GM13977 (cell line): ENCODE measurements around the gene TTC9B.
A peak's percentile ranks its signal among the peaks of the same experiment; 100 is the strongest.

Experiments
- DNase-seq: peaks from one replicate; pipeline ENCODE4 v3.0.0; 2012; ENCODE audit warnings: low spot score
- in situ Hi-C: fragments of 300-500 bp; cut with MboI; formaldehyde crosslinking; loops from one replicate; pipeline ENCODE4 v1.12.0; 2022; ENCODE audit warnings: low sequenced_read_pairs, low pct_unique_long_range_greater_than_20kb, mixed read lengths, inconsistent platforms; ENCODE audit not compliant: unreplicated experiment
- TF ChIP-seq, protein P1 (sequence below): IDR thresholded peaks from 2 replicates; pipeline ENCODE4 v1.5.1; 2012; ENCODE audit warnings: mild to moderate bottlenecking, control low read depth; ENCODE audit not compliant: insufficient read depth; ENCODE audit errors: extremely low read depth, missing control alignments

Gene TTC9B

GRCh38 chr19:40200341-40201099 is 17.7 kb downstream of the TTC9B start:
- TF ChIP-seq, protein P1, sequence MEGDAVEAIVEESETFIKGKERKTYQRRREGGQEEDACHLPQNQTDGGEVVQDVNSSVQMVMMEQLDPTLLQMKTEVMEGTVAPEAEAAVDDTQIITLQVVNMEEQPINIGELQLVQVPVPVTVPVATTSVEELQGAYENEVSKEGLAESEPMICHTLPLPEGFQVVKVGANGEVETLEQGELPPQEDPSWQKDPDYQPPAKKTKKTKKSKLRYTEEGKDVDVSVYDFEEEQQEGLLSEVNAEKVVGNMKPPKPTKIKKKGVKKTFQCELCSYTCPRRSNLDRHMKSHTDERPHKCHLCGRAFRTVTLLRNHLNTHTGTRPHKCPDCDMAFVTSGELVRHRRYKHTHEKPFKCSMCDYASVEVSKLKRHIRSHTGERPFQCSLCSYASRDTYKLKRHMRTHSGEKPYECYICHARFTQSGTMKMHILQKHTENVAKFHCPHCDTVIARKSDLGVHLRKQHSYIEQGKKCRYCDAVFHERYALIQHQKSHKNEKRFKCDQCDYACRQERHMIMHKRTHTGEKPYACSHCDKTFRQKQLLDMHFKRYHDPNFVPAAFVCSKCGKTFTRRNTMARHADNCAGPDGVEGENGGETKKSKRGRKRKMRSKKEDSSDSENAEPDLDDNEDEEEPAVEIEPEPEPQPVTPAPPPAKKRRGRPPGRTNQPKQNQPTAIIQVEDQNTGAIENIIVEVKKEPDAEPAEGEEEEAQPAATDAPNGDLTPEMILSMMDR = no peak
- in situ Hi-C loops = no loop called here
- DNase-seq = peak; percentile 14

DNA sequence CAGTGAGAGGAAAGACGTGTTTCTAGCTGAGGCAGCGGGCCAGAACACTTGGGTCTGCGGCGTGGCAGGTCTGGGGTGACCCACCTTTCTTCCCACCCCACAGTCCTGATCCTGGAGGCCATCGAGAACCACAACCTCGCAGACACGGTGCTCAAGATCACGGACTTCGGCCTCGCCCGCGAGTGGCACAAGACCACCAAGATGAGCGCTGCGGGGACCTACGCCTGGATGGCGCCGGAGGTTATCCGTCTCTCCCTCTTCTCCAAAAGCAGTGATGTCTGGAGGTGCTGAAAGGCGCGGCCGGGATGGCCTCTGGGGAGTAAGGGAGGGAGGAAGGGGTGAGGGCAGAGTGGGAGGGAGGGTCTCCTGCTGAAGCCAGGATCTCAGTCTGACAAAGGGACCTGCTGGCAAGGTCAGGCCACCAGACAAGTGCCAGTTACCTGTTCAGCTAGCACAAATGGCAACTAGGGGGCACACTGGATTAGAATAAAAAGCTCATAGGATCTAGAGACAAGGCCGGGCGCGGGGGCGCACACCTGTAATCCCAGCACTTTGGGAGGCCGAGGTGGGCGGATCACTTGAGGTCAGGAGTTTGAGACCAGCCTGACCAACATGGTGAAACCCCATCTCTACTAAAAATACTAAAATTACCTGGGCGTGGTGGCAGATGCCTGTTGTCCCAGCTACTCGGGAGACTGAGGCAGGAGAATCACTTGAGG is 19.8 kb downstream of the TTC9B start:
- in situ Hi-C loops = no loop called here
- DNase-seq = no peak
- TF ChIP-seq, protein P1 = no peak

DNA sequence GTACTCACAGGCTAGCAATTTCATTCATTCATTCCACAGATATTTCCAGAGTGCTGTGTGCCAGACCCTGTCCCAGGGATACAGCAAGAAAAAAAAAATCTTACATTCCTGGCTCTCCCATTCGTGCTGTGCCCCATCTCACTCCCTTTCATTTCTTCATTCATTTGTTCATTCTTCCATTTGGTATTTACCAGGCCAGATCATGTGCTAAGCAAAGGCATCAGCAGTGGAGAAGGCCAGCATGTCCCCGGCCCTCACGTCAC is 24.7 kb downstream of the TTC9B start:
- DNase-seq = no peak
- in situ Hi-C loops = no loop called here
- TF ChIP-seq, protein P1 = no peak

DNA sequence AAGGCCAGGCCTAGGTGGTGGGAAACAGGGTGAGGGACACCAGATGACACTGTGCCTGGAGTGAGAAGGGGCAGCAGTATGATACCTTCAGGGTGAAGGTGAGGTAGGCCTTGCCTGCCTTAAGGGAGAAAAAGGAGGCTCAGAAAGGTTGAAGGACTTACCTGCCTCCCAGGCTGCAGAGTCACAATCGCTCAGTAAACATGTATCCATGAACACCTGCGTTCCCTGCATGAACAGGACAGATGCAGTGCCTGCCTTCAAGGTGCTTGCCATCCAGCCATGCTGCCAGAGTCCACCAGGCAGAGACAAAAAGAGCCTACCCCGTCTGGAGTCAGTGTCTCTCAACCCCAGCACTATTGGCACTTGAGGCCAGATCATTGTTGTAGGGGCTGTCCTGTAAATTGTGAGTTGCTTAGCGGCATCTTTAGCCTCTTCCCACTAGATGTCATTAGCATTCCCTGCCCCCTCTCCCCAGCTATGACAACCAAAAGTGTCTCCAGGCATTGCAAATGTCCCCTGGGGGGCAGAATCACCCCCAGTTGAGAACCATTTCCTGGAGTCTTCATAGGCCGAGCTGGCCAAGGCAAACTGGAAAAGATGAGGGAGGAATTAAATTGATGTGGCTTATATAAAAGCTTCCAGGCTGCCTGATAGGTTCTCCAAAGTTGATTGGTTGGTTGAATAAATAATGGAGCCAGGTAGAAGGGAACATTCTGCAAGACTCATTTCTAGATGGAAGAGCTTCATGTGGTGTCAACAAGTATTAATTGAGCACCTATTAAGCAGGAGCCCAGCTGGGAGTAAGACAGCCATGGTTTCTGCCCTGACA is 25.2 kb downstream of the TTC9B start:
- TF ChIP-seq, protein P1 = no peak
- DNase-seq = no peak
- in situ Hi-C loops = no loop called here

DNA sequence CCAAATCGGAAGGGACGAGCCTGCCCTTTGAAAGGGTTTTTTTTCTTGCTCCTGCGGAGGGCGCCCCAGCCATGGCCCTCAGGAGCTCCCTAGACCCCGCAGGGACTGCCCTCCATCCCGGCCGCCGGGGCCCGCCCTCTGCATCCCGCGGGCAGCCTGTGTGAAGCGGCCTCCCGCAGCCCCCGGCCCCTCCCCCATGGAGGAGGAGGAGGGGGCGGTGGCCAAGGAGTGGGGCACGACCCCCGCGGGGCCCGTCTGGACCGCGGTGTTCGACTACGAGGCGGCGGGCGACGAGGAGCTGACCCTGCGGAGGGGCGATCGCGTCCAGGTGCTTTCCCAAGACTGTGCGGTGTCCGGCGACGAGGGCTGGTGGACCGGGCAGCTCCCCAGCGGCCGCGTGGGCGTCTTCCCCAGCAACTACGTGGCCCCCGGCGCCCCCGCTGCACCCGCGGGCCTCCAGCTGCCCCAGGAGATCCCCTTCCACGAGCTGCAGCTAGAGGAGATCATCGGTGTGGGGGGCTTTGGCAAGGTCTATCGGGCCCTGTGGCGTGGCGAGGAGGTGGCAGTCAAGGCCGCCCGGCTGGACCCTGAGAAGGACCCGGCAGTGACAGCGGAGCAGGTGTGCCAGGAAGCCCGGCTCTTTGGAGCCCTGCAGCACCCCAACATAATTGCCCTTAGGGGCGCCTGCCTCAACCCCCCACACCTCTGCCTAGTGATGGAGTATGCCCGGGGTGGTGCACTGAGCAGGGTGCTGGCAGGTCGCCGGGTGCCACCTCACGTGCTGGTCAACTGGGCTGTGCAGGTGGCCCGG is 26.1 kb downstream of the TTC9B start:
- TF ChIP-seq, protein P1 = peak; percentile 40
- peak; percentile 70 for DNase-seq
- in situ Hi-C loops = no loop called here
